Endothelial cell of umbilical vein (primary cell): Measurements from ENCODE around the gene AOX1.

Experiments used
- EZH2 ChIP-seq: IDR thresholded peaks from 2 replicates; pipeline ENCODE4 v1.6.1; 2012; ENCODE audit warnings: borderline replicate concordance, low read depth, mild to moderate bottlenecking, moderate library complexity, low read length, inconsistent platforms; ENCODE audit not compliant: severe bottlenecking
- MYC ChIP-seq: IDR thresholded peaks from one replicate; pipeline ENCODE4 v1.6.1; 2011; ENCODE audit warnings: mild to moderate bottlenecking, low read depth, low read length
- POLR2A ChIP-seq: IDR thresholded peaks from 2 replicates; pipeline ENCODE4 v1.6.1; 2012; ENCODE audit warnings: low read depth, mild to moderate bottlenecking, control low read depth, low read length
- POLR2AphosphoS5 ChIP-seq: IDR thresholded peaks from 2 replicates; pipeline ENCODE4 v1.6.1; 2012; ENCODE audit warnings: low read depth, mild to moderate bottlenecking, control low read depth, low read length, moderate library complexity; ENCODE audit not compliant: insufficient read depth
- TF ChIP-seq, protein P1 (sequence below), 2 donors: IDR thresholded peaks; 1 replicate in 1 of 2; 2 replicates in 1 of 2; pipeline ENCODE4 v1.5.1; 2011; ENCODE audit warnings: low read length in 2 of 2, mild to moderate bottlenecking in 2 of 2, moderate library complexity in 2 of 2, control low read depth in 1 of 2, inconsistent platforms in 1 of 2, low read depth in 1 of 2; ENCODE audit not compliant: insufficient read depth in 1 of 2; ENCODE audit errors: extremely low read depth in 1 of 2
- TF ChIP-seq, protein P2 (sequence below): IDR thresholded peaks from 2 replicates; pipeline ENCODE4 v1.6.1; 2011; ENCODE audit not compliant: insufficient read depth, insufficient read length

DNA sequence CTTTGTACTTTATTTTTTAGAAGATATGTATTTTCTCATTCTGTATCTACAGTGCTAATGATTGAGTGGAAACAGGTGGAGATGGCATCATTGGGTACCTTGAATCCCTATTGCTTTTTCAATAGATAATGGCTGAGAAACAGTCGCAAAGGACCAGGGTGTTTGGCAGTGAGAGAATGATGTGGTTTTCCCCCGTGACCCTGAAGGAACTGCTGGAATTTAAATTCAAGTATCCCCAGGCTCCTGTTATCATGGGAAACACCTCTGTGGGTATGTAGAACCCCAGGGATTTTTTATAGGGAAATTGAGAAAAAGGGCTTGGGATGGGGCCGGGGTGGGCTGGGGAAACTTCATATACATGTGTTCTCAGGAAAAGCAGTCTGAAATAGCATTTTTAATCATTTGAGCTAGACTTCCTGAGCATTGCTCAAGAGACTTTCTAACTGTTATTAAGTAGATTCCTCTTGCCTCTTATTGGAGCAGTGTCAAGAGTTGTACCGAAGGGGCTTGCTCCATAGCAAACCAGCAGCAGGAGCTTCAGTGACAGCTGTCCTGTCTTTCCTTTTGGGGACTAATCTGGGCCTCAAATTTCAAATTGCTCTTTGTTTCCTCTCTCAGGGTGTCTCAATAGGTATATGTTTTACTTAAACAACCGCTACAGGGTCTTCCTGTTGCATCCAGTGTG, 18.9 kb downstream of the AOX1 start:
- TF ChIP-seq POLR2AphosphoS5 (no peak), MYC (no peak), POLR2A (no peak), EZH2 (no peak)
- TF ChIP-seq, protein P1, sequence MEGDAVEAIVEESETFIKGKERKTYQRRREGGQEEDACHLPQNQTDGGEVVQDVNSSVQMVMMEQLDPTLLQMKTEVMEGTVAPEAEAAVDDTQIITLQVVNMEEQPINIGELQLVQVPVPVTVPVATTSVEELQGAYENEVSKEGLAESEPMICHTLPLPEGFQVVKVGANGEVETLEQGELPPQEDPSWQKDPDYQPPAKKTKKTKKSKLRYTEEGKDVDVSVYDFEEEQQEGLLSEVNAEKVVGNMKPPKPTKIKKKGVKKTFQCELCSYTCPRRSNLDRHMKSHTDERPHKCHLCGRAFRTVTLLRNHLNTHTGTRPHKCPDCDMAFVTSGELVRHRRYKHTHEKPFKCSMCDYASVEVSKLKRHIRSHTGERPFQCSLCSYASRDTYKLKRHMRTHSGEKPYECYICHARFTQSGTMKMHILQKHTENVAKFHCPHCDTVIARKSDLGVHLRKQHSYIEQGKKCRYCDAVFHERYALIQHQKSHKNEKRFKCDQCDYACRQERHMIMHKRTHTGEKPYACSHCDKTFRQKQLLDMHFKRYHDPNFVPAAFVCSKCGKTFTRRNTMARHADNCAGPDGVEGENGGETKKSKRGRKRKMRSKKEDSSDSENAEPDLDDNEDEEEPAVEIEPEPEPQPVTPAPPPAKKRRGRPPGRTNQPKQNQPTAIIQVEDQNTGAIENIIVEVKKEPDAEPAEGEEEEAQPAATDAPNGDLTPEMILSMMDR (IDR thresholded peaks at IDR 0.05; ENCODE audit: extremely low read depth in 1 of 2, insufficient read depth in 1 of 2, low read depth in 1 of 2, low read length in 2 of 2), result no peak
- TF ChIP-seq, protein P2, sequence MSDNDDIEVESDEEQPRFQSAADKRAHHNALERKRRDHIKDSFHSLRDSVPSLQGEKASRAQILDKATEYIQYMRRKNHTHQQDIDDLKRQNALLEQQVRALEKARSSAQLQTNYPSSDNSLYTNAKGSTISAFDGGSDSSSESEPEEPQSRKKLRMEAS, result no peak
